HEK293T (cell line): ENCODE data around the gene FOXE1.

Experiments used
- ELF4 ChIP-seq: fragments of 450-650 bp; IDR thresholded peaks from 2 replicates; pipeline ENCODE4 v1.6.1; 2017; ENCODE audit warnings: antibody characterized with exemption
- HDGF ChIP-seq: fragments of 450-650 bp; IDR thresholded peaks from 2 replicates; pipeline ENCODE4 v1.6.1; 2017; ENCODE audit warnings: antibody characterized with exemption, borderline replicate concordance
- SUZ12 ChIP-seq: fragments of 450-650 bp; IDR thresholded peaks from 2 replicates; pipeline ENCODE4 v1.6.1; 2016; ENCODE audit warnings: mild to moderate bottlenecking
- ZNF384 ChIP-seq: fragments of 450-650 bp; IDR thresholded peaks from 2 replicates; pipeline ENCODE4 v1.6.1; 2016

GRCh38 chr9:97860451-97861147, 7.6 kb downstream of the FOXE1 start:
- TF ChIP-seq HDGF (no peak), SUZ12 (no peak), ZNF384 (no peak), ELF4 (no peak)
